ENCODE data around the gene CDH13. TPM values are rescaled to one million over a fixed set of nuclear protein-coding genes. Genes with fewer than 3 reads are reported as not detected.
A peak's percentile ranks its signal among the peaks of the same experiment; 100 is the strongest.

The CDH13 gene
- total and polyA plus RNA-seq, 2 donors (not counting 3 experiments of a cell fraction or from before 2014, with no cell fraction given): 96.6 to 124 TPM

DNA sequence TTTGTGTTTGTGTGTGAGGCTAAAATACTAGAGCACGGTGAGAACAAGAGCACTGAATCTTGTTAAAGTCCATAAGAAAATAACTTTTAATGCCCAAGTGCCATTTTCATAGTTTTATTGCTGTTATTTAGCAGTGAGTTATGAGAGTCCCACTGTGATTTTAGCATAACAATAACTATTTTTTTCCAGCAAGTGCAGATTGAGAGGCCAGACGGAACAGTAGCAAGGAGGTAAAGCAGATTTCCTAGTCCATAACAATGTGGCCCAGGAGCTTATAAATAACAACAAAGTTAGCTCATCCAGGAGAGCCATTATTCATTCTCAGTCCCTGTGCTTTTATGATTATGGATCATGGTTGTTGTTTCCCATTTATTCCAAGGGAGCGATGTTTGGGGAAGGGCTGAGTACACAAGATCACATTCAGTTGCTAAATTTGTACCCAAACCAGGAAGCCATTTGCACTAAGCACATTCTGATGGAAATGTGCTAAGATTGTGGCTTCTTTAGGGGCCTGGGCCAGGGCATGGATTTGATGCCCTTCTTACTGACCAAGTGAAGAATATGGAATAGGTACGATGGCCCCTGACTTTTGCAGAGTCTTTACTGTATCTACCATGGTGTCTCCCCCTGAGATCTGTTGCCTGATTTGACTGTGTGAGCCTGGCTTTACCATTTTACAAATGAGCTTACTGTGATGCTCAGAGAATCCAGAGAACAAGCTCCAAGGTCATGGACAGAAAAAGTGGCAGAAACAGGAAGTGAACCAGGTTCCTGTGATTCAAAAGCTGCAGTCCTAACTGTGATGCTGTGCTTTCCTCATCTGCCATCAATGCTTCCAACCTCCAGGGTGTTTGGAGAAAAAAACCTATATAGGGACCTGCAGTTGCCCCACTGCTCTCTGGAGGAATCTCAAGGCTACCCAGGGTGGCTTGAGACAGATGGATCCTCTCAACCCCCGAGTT, 976.3 kb downstream of the CDH13 start:
- FAIRE-seq: peak; percentile 86
- intact Hi-C loops (cut with micrococcal nuclease): no loop called here
- ChIA-PET CTCF (no interaction called here), POLR2A (no interaction called here)
- Histone ChIP-seq H3K27ac (ENCODE audit: insufficient read depth, low read depth, low read length) (peak overlapping the region; percentile 17), H3K9me1 (replicated peaks; ENCODE audit: control insufficient read depth, extremely low read depth, insufficient read depth, low read length) (no peaks in the 10 kb centered on the region), H3K79me2 (ENCODE audit: control insufficient read depth, insufficient read depth, low read length) (no peaks in the 10 kb centered on the region), H3K4me1 (ENCODE audit: control insufficient read depth, extremely low read depth, insufficient read depth, low read length) (peaks cover 10% of the 10 kb centered on the region), H3K36me3 (ENCODE audit: control insufficient read depth in 2 of 2, extremely low read depth in 1 of 2, insufficient read depth in 2 of 2, low read length in 2 of 2) (no peaks in the 10 kb centered on the region), H2AFZ (ENCODE audit: low read depth, low read length) (no peak overlapping the region), H4K20me1 (replicated peaks; ENCODE audit: control insufficient read depth, extremely low read depth, insufficient read depth, low read length) (no peaks in the 10 kb centered on the region), H3K9me3 (replicated peaks; ENCODE audit: control insufficient read depth, insufficient read depth, low read length) (no peaks in the 10 kb centered on the region), H3K4me2 (ENCODE audit: insufficient read depth, low read length) (no peak overlapping the region), H3K27me3 (ENCODE audit: control insufficient read depth in 2 of 2, insufficient read depth in 2 of 2, low read length in 2 of 2) (no peaks in the 10 kb centered on the region), H3K9ac (replicated peaks; ENCODE audit: extremely low read depth, insufficient read depth, low read length) (no peak overlapping the region), H3K4me3 (replicated peaks in 1 of 3; ENCODE audit: insufficient read depth in 1 of 3, low read depth in 1 of 3, low read length in 3 of 3) (no peak overlapping the region)
- peak; percentile 23 for DNase-seq (ENCODE audit: low read depth, low spot score)
- BruUV-seq (replicated peaks): no TSS peak
- TF ChIP-seq FOS (IDR thresholded peaks at IDR 0.05; ENCODE audit: borderline replicate concordance, insufficient read depth, low read length) (no peak), MYC (IDR thresholded peaks at IDR 0.05; ENCODE audit: low read depth, low read length) (no peak), JUN (IDR thresholded peaks at IDR 0.05; ENCODE audit: borderline replicate concordance, insufficient read depth, insufficient read length, low read depth) (no peak), EZH2 (IDR thresholded peaks at IDR 0.05; ENCODE audit: borderline replicate concordance, low read depth, low read length, severe bottlenecking) (no peak), POLR2A (IDR thresholded peaks at IDR 0.05; ENCODE audit: low read depth, low read length) (no peak), POLR2AphosphoS5 (IDR thresholded peaks at IDR 0.05; ENCODE audit: insufficient read depth, low read depth, low read length) (no peak)
- TF ChIP-seq, protein P1, sequence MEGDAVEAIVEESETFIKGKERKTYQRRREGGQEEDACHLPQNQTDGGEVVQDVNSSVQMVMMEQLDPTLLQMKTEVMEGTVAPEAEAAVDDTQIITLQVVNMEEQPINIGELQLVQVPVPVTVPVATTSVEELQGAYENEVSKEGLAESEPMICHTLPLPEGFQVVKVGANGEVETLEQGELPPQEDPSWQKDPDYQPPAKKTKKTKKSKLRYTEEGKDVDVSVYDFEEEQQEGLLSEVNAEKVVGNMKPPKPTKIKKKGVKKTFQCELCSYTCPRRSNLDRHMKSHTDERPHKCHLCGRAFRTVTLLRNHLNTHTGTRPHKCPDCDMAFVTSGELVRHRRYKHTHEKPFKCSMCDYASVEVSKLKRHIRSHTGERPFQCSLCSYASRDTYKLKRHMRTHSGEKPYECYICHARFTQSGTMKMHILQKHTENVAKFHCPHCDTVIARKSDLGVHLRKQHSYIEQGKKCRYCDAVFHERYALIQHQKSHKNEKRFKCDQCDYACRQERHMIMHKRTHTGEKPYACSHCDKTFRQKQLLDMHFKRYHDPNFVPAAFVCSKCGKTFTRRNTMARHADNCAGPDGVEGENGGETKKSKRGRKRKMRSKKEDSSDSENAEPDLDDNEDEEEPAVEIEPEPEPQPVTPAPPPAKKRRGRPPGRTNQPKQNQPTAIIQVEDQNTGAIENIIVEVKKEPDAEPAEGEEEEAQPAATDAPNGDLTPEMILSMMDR (IDR thresholded peaks at IDR 0.05; ENCODE audit: extremely low read depth in 1 of 2, insufficient read depth in 1 of 2, low read depth in 1 of 2, low read length in 2 of 2): no peak
- dilution Hi-C loops (cut with MboI; ENCODE audit: extremely low pct_ligation_motif_present, low sequenced_read_pairs): no loop called here

Measured in endothelial cell of umbilical vein (primary cell).